ENCODE measurements around the gene NFKB1. TPM values are rescaled to one million over a fixed set of nuclear protein-coding genes. Genes with fewer than 3 reads are reported as not detected.
A peak's percentile ranks its signal among the peaks of the same experiment; 100 is the strongest.

The NFKB1 gene
- polyA plus RNA-seq, 1 donor (not counting 4 experiments of a cell fraction or from before 2014, with no cell fraction given), result 21.8 TPM

- dilution Hi-C loops (cut with MboI; ENCODE audit: extremely low pct_ligation_motif_present, low sequenced_read_pairs), result no loop called here
- TF ChIP-seq EZH2 (IDR thresholded peaks at IDR 0.05; ENCODE audit: low read length) (no peak), CTCF (optimal IDR thresholded peaks at IDR 0.05 in 1 of 3, IDR thresholded peaks at IDR 0.05 in 1 of 3, conservative IDR thresholded peaks at IDR 0.05 in 1 of 3; ENCODE audit: extremely low read depth in 1 of 3, insufficient read depth in 2 of 3, low read length in 3 of 3) (no peak)
- H3K36me3 ChIP-seq (ENCODE audit: control insufficient read depth in 2 of 2, extremely low read depth in 1 of 2, insufficient read depth in 2 of 2, low read length in 2 of 2), result peaks cover 21 to 47% of the 10 kb centered on the region in 2 experiments
These were observed 109.3 kb downstream of the NFKB1 start for GRCh38 chr4:102610476-102610875.

DNA sequence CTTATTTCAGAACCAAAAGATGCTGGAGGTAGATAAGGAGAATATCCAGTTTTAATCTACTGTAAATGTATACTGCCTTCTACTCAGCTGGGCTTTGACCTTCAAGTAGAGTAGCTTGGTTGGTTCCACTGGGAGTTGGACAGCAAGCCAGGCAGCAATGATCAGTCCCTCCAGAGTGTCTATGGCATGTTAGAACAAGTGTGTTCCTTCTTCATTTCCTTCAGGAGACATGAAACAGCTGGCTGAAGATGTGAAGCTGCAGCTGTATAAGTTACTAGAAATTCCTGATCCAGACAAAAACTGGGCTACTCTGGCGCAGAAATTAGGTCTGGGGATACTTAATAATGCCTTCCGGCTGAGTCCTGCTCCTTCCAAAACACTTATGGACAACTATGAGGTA, 111.1 kb downstream of the NFKB1 start:
- Histone ChIP-seq H3K27me3 (ENCODE audit: control insufficient read depth, extremely low read depth, insufficient read depth, low read length) (no peaks in the 10 kb centered on the region), H3K4me1 (ENCODE audit: control insufficient read depth, extremely low read depth, insufficient read depth, low read length) (peaks cover 23% of the 10 kb centered on the region), H3K4me3 (ENCODE audit: control insufficient read depth in 2 of 3, extremely low read depth in 1 of 3, insufficient read depth in 2 of 3, low read depth in 1 of 3, low read length in 3 of 3) (peak overlapping the region in 2 of 3 experiments; percentile 36 to 48), H3K9ac (ENCODE audit: control insufficient read depth, extremely low read depth, insufficient read depth, low read length) (peak overlapping the region; percentile 58), H3K36me3 (ENCODE audit: control insufficient read depth in 2 of 2, extremely low read depth in 1 of 2, insufficient read depth in 2 of 2, low read length in 2 of 2) (peaks cover 29 to 44% of the 10 kb centered on the region in 2 experiments), H3K4me2 (ENCODE audit: control insufficient read depth, extremely low read depth, insufficient read depth, low read depth, low read length) (peak overlapping the region; percentile 79), H3K27ac (ENCODE audit: control insufficient read depth, insufficient read depth, low read length) (peak overlapping the region; percentile 90), H3K79me2 (ENCODE audit: control insufficient read depth, insufficient read depth, low read length) (no peaks in the 10 kb centered on the region), H3K9me1 (ENCODE audit: control insufficient read depth, extremely low read depth, insufficient read depth, low read length) (no peaks in the 10 kb centered on the region), H2AFZ (ENCODE audit: control insufficient read depth, low read length) (peak overlapping the region; percentile 27), H3K9me3 (ENCODE audit: control insufficient read depth, low read depth, low read length) (no peaks in the 10 kb centered on the region), H4K20me1 (ENCODE audit: control insufficient read depth, extremely low read depth, insufficient read depth, low read length) (no peaks in the 10 kb centered on the region)
- FAIRE-seq, result no peak
- no peak for TF ChIP-seq EZH2 (IDR thresholded peaks at IDR 0.05; ENCODE audit: low read length)
- dilution Hi-C loops (cut with MboI; ENCODE audit: extremely low pct_ligation_motif_present, low sequenced_read_pairs), result no loop called here
- DNase-seq (ENCODE audit: low read depth, low spot score), result no peak

More at GRCh38 chr4:102610476-102610875, 109.3 kb downstream of the NFKB1 start:
- Histone ChIP-seq H3K4me2 (ENCODE audit: control insufficient read depth, extremely low read depth, insufficient read depth, low read depth, low read length) (no peak overlapping the region), H3K27ac (ENCODE audit: control insufficient read depth, insufficient read depth, low read length) (no peak overlapping the region), H3K9me3 (ENCODE audit: control insufficient read depth, low read depth, low read length) (no peaks in the 10 kb centered on the region), H3K27me3 (ENCODE audit: control insufficient read depth, extremely low read depth, insufficient read depth, low read length) (no peaks in the 10 kb centered on the region), H2AFZ (ENCODE audit: control insufficient read depth, low read length) (no peak overlapping the region), H3K4me1 (ENCODE audit: control insufficient read depth, extremely low read depth, insufficient read depth, low read length) (peaks cover 23% of the 10 kb centered on the region), H3K79me2 (ENCODE audit: control insufficient read depth, insufficient read depth, low read length) (no peaks in the 10 kb centered on the region), H3K9me1 (ENCODE audit: control insufficient read depth, extremely low read depth, insufficient read depth, low read length) (no peaks in the 10 kb centered on the region), H3K9ac (ENCODE audit: control insufficient read depth, extremely low read depth, insufficient read depth, low read length) (no peak overlapping the region), H3K4me3 (ENCODE audit: control insufficient read depth in 2 of 3, extremely low read depth in 1 of 3, insufficient read depth in 2 of 3, low read depth in 1 of 3, low read length in 3 of 3) (no peak overlapping the region), H4K20me1 (ENCODE audit: control insufficient read depth, extremely low read depth, insufficient read depth, low read length) (no peaks in the 10 kb centered on the region)
- DNase-seq (ENCODE audit: low read depth, low spot score), result no peak
- FAIRE-seq, result no peak

- H3K27ac ChIP-seq (ENCODE audit: control insufficient read depth, insufficient read depth, low read length), result peak overlapping the region; percentile 90
- TF ChIP-seq CTCF (optimal IDR thresholded peaks at IDR 0.05 in 1 of 3, IDR thresholded peaks at IDR 0.05 in 1 of 3, conservative IDR thresholded peaks at IDR 0.05 in 1 of 3; ENCODE audit: extremely low read depth in 1 of 3, insufficient read depth in 2 of 3, low read length in 3 of 3), result no peak
- no peak for DNase-seq (ENCODE audit: low read depth, low spot score)
- H3K4me3 ChIP-seq (ENCODE audit: control insufficient read depth in 2 of 3, extremely low read depth in 1 of 3, insufficient read depth in 2 of 3, low read depth in 1 of 3, low read length in 3 of 3), result peak overlapping the region in 2 of 3 experiments; percentile 36 to 48
- H3K4me1 ChIP-seq (ENCODE audit: control insufficient read depth, extremely low read depth, insufficient read depth, low read length), result peaks cover 23% of the 10 kb centered on the region
- H3K9ac ChIP-seq (ENCODE audit: control insufficient read depth, extremely low read depth, insufficient read depth, low read length), result peak overlapping the region; percentile 58
- dilution Hi-C loops (cut with MboI; ENCODE audit: extremely low pct_ligation_motif_present, low sequenced_read_pairs), result no loop called here
- no peaks in the 10 kb centered on the region for H3K79me2 ChIP-seq (ENCODE audit: control insufficient read depth, insufficient read depth, low read length)
- peak overlapping the region; percentile 79 for H3K4me2 ChIP-seq (ENCODE audit: control insufficient read depth, extremely low read depth, insufficient read depth, low read depth, low read length)
- H3K9me1 ChIP-seq (ENCODE audit: control insufficient read depth, extremely low read depth, insufficient read depth, low read length), result no peaks in the 10 kb centered on the region
- FAIRE-seq, result no peak
- H4K20me1 ChIP-seq (ENCODE audit: control insufficient read depth, extremely low read depth, insufficient read depth, low read length), result no peaks in the 10 kb centered on the region
- H3K9me3 ChIP-seq (ENCODE audit: control insufficient read depth, low read depth, low read length), result no peaks in the 10 kb centered on the region
- no peaks in the 10 kb centered on the region for H3K27me3 ChIP-seq (ENCODE audit: control insufficient read depth, extremely low read depth, insufficient read depth, low read length)
- H2AFZ ChIP-seq (ENCODE audit: control insufficient read depth, low read length), result peak overlapping the region; percentile 27
- H3K36me3 ChIP-seq (ENCODE audit: control insufficient read depth in 2 of 2, extremely low read depth in 1 of 2, insufficient read depth in 2 of 2, low read length in 2 of 2), result peaks cover 27 to 40% of the 10 kb centered on the region in 2 experiments
These were observed 111.7 kb downstream of the NFKB1 start for GRCh38 chr4:102612824-102613366.

Measured in keratinocyte (primary cell).